IPS DF 4.7 (cell line): ENCODE measurements around the gene SPPL3.
"Not testable (repeated sequence)": the region's sequence is repeated elsewhere in the genome, so short reads cannot be mapped to it uniquely, and the experiment has no call there.

Source experiments
- DNase-seq: peaks from one replicate; pipeline ENCODE4 v3.0.0-alpha.2; 2013; ENCODE audit warnings: low spot score; ENCODE audit errors: extremely low read depth

The SPPL3 gene

DNA sequence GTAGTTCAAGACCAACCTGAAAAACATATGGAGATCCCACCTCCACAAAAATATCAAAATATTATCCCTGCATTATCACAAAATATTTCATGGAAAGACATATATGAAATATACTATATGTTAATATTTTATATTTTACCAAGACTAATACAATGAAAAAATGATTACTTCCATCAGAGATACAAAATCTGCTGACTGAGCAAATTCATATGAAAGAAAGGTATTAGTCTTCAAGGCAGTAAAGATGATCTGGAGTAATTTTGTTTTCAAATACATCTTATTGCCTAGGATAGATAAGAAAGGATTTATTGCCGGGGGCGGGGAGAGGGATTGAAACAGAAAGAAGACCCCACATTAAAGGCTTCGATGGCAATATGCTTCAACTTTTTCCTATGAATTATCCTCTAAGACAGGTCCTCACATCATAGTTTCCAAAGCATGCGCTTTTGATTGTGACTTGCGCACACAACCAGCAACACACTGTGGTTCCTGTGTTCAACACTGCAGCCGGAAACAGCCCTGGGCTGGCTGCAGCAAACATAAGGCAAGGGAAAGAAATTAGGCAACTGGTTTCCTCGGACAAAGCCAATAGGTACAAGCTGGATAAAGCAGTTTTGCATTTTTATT is 83.2 kb downstream of the SPPL3 start:
- no peak for DNase-seq

GRCh38 chr12:120818416-120818815 is 85.7 kb downstream of the SPPL3 start:
- DNase-seq: no peak

- no peak for DNase-seq
Observed at GRCh38 chr12:120817559-120818330, 86.4 kb downstream of the SPPL3 start.

GRCh38 chr12:120816363-120816762 is 87.8 kb downstream of the SPPL3 start:
- no peak for DNase-seq

DNA sequence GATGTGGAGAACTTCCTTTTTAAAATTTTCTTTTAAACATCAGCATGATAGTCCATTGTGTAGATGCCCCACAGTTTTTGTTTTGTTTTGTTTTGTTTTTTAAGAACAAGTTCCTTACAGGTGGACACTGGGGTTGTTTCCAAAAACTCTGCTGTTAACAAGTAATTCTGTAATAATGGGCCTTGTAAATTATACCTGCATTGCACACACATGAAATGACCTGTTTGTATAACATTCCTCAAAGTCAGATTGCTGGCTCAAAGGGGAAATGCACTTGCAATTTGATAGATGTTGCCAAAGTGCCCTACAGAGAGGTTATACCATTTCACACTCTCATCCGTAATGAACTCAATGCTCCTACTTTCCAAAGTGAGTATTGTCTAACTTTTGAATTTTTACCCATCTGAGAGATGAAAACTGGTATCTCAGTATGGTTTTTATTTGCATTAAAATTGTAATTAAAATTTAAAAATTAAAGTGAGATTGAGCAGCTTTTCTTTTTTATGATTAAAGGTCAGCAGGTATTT is 89.2 kb downstream of the SPPL3 start:
- DNase-seq: no peak

DNA sequence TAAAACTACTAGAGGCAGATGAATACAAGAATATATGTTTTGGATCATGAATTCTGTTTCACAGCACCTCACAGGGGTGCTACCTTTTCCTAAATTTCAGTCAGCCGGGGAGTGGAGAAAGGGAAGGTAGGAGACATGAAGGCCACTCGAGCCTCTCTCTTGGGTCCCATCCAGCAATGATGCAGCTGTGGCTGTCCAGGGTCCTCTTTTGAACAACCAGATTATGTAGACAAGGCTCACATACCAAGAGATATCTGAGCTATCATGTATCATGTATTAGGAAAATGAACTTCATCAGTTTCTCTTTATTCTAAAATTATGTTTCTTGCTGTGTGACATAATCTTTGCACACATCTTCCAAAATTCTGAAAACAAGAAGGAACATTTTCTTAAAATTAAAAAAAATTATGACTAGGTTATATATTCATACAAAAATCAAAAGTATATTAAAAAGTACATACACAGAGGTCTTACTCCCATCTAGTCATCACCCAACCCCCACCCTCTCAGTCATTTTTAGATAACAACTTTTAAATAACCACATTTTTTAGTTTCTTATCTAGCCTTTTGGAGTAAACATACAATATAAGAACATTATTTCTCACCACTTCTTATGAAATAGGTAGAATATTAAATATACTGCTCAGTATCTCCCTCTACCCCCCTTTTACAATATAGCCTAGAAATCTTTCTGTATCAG is 89.8 kb downstream of the SPPL3 start:
- no peak for DNase-seq

DNA sequence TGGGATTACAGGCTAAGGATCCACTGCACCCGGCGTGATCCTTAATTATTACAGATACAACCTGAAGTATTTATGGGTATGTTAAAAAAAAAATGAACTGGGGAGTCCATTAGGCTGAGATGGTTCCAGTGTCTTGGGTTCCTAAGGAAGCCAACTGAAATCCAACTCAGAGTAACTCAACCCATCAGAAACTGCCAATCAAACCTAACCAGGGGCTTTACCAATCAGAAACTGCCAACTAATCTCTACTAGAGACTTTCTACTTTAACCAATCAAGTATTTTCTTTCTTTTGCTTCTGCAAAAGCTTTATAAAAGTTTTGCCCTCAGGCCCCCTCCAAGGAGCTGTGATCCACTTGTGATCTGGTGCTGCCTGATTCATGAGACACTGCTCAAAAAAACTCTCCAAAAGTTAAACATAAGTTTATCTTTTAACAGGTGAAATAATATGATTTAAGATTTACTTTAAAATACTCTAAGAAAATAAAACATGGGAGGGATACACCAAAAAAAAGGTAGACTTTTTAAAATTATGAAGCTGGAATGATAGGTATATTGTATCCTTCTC is 90.5 kb downstream of the SPPL3 start:
- no peak for DNase-seq

GRCh38 chr12:120810021-120810420 is 94.1 kb downstream of the SPPL3 start:
- no peak for DNase-seq

DNA sequence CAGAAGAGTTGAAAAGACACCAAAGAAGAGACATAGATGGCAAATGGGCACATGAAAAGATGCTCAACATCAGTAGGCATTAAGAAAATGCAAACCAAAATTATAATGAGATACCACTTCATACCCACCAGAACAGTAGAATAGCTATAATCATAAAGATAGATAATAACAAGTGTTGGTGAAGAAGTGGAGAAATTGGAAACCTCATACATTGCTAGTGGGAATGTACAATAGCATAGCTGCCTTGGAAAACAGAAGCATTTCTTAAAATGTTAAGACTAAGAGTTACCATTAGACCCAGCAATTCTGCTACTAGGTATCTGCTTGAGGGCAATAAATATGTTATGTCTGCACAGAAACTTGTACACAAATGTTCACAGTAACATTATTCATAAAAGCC is 99.7 kb downstream of the SPPL3 start:
- no peak for DNase-seq

GRCh38 chr12:120801146-120801545 is 103.0 kb downstream of the SPPL3 start:
- DNase-seq: no peak

GRCh38 chr12:120800665-120801064 is 103.5 kb downstream of the SPPL3 start:
- DNase-seq: no peak

- DNase-seq: no peak
Observed at GRCh38 chr12:120799243-120800045, 104.7 kb downstream of the SPPL3 start.

DNA sequence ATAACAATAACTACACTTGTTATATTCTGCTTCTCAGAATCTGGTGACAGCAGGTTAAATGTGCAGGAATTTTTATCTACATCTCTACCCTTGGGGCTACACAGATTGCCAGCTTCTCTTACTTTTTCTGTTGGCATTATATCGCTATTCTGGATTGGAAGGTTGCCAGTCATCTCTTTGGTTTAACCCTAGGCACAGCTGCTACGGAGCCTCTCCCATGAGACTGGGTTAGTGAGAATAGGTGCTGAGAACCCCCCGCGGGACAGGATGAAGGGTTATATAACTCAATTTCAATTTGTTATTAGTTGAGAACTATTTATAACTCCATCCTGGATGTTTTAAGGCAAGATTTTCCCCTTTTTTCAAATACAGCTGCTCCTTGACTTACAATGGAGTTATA is 105.5 kb downstream of the SPPL3 start:
- no peak for DNase-seq

DNA sequence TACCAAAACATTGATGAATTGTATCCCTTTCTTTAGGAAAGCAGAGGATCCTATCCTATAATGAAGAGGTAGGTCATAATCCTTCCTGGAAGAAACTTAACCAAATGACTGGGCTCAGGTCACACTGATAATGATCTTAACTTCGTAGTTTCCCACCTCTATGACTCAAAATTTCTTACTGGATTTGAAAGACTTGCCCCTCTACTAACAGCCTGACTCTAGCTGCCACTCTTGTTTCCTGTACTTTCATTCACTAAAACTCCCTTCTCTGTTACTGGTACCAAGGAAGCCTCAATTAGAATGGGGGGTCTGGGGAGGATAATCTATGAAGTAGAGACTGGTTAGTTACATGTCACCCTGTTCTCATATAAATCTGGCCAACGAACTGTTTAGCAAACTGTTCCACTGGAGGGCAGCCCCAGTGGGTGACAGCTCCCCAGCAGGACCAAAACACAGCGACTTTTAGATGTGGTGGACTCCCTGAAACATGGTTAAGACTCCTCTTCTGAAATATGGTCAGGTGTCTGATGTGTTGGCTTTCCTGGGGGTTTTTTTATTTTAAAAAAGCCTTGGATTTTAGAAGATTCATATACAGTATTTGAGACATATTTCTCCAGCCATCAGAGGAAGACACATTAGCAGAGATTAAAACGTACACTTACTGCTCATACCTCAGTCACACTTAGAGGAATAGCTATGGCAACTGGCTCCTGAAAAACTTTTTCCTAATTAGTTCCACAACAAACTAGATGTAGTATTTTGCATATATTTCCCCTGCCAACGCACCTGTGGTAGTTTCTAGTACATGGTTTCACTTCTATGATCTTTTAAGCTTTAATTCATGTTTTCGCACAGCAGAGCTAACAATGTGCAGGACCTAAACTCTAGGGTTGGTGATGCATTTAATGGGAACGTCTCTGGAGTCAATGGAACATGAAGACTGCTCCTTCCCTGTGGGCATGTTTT is 106.2 kb downstream of the SPPL3 start:
- no peak for DNase-seq

DNA sequence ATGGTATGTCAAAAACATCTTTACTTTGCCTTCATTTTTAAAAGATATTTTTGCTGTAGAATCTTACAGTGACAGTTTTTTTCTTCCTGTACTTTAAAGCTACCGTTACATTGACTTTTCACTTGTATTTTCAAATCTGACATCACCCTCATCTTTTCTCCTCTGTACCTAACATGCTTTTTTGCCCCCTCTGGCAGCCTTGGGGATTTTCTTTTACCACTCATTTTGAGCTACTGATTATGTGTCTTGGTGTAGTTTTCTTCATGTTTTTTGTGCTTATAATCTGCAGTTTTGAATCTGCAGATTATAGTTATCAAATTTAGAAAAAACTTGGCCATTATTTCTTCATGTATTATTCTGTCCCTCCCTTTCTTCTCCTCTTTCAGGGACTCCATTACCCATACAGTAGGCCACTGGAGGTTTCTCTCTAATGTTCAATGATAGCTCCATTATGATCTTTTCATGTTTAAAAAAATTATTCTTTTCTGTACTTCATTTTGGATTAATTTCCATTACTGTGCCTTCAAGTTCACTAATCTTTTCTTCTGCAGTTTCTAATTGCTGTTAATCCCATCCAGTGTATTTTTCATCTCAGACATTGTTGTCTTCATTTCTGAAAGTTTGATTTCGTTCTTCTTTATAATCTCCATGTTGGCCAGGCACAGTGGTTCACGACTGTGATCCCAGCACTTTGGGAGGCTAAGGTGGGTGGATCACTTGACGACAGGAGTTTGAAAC is 108.5 kb downstream of the SPPL3 start:
- no peak for DNase-seq

- DNase-seq: no peak
Observed at GRCh38 chr12:120793357-120793756, 110.8 kb downstream of the SPPL3 start.

DNA sequence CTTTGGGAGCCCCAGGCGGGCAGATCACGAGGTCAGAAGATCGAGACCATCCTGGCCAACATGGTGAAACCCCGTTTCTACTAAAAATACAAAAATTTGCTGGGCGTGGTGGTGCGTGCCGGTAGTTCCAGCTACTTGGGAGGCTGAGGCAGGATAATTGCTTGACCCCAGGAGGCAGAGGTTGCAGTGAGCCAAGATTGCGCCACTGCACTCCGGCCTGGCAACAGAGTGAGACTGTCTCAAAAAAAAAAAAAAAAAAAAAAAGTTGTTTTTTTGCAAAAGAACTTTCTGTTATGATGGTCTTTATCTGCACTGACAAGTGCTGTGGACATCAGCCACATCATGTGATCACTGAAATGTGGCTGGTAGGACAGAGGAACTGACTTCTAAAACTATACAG is 111.7 kb downstream of the SPPL3 start:
- not testable (repeated sequence) for DNase-seq

GRCh38 chr12:120791669-120792176 is 112.4 kb downstream of the SPPL3 start:
- DNase-seq: no peak

DNA sequence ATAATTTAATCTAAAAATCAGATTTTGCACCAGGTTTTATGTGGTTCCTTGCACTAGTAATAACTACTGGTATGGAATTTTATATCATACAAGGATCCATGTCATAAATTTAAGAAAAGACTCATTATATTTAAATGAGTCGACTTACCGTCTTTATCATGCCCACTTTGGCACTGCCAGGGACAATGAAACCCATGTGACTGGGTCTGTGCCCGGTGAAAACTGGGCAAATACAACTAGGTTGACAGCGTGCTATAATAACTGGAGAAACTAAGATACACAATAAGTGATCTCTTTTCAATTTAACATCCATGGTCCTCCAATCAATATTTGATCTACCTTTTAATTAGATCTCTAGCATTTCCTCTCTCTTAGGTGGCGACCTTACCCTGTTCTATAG is 114.0 kb downstream of the SPPL3 start:
- DNase-seq: no peak
